Effector memory CD4-positive, alpha-beta T cell (primary cell): ENCODE data around the gene NIT1.

Experiments
- DNase-seq, 3 donors: peaks; one replicate each; pipeline ENCODE4 v3.0.0-alpha.2; 2020
- H3K27ac ChIP-seq: 2 replicates; pipeline ENCODE4 v1.7.0; 2013; ENCODE audit warnings: mild to moderate bottlenecking, low read length, moderate library complexity; ENCODE audit not compliant: insufficient read depth, poor library complexity, severe bottlenecking
- H3K27me3 ChIP-seq: replicated peaks from 2 replicates; pipeline ENCODE4 v1.7.0; 2013; ENCODE audit warnings: mild to moderate bottlenecking, low read length; ENCODE audit not compliant: insufficient read depth, control insufficient read depth, poor library complexity, severe bottlenecking
- H3K36me3 ChIP-seq: 2 replicates; pipeline ENCODE4 v1.7.0; 2013; ENCODE audit warnings: mild to moderate bottlenecking, low read length, moderate library complexity; ENCODE audit not compliant: control insufficient read depth, insufficient read depth
- H3K4me1 ChIP-seq: 2 replicates; pipeline ENCODE4 v1.7.0; 2013; ENCODE audit warnings: low read length, mild to moderate bottlenecking; ENCODE audit not compliant: control insufficient read depth, insufficient read depth, poor library complexity, severe bottlenecking
- H3K4me3 ChIP-seq: 2 replicates; pipeline ENCODE4 v1.7.0; 2013; ENCODE audit warnings: low read length, low read depth, mild to moderate bottlenecking; ENCODE audit not compliant: insufficient read depth, poor library complexity, severe bottlenecking
- H3K9me3 ChIP-seq: 2 replicates; pipeline ENCODE4 v1.7.0; 2013; ENCODE audit warnings: mild to moderate bottlenecking, low read length, moderate library complexity; ENCODE audit not compliant: control insufficient read depth

Gene NIT1

GRCh38 chr1:161145832-161146231, 27.9 kb downstream of the NIT1 start:
- H3K4me3 ChIP-seq, result no peak overlapping the region
- no peak for DNase-seq
- H3K27me3 ChIP-seq, result no peaks in the 10 kb centered on the region
- no peak overlapping the region for H3K27ac ChIP-seq
- no peaks in the 10 kb centered on the region for H3K4me1 ChIP-seq
- no peaks in the 10 kb centered on the region for H3K36me3 ChIP-seq
- no peaks in the 10 kb centered on the region for H3K9me3 ChIP-seq

DNA sequence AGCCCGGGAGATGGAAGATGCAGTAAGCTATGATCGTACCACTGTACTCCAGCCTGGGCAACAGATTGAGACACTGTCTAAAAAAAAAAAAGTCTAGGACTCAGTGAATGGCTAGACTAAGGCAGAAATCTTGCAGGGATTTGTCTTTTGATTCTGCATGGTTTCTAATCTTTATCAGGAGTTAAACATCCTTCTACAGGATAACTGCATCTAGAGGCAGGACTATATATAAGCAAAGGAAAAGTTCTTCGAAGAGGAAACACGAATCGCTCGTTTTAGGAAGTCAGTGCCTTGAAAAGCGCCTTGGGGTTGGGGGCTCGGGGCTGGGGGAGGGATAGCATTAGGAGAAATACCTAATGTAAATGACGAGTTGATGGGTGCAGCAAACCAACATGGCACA, 35.3 kb downstream of the NIT1 start:
- Histone ChIP-seq H3K9me3 (no peaks in the 10 kb centered on the region), H3K36me3 (peaks cover 3% of the 10 kb centered on the region), H3K4me1 (peaks cover 4% of the 10 kb centered on the region), H3K4me3 (peak overlapping the region; percentile 89), H3K27me3 (no peaks in the 10 kb centered on the region), H3K27ac (peak overlapping the region; percentile 97)
- DNase-seq, result no peak

- Histone ChIP-seq H3K27ac (peak within 1 kb of the TSS; percentile 97), H3K36me3 (peaks cover 3% of the 10 kb centered on the region), H3K9me3 (no peaks in the 10 kb centered on the region), H3K4me1 (peaks cover 4% of the 10 kb centered on the region), H3K27me3 (no peaks in the 10 kb centered on the region), H3K4me3 (peak within 1 kb of the TSS; percentile 89)
- peak; percentile 68 to 75 (median 74) for DNase-seq
These were observed 35.9 kb downstream of the NIT1 start, which contains the start of gene UFC1 for GRCh38 chr1:161153682-161154337. TSS of gene UFC1 (plus strand) at chr1:161153978. CDS start at chr1:161153998, 20 bp downstream.

DNA sequence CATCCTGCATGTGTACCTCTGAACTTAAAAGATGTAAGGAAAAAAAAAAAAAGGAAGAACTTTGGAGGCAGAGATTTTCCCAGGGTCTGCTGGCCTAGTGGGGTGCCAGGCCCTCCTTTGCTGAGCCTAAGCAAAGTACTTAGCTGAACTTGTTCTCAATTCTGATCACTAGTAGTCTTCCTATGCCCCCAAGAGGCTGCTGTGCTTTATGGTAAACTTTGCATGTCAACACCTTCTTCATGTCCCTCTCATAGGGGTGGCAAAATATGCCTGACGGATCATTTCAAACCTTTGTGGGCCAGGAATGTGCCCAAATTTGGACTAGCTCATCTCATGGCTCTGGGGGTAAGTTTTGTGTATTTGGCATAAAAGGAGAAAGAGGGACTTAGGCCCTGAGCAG, 40.0 kb downstream of the NIT1 start:
- DNase-seq, result no peak
- Histone ChIP-seq H3K27me3 (no peaks in the 10 kb centered on the region), H3K36me3 (peaks cover 3% of the 10 kb centered on the region), H3K27ac (no peak overlapping the region), H3K4me3 (no peak overlapping the region), H3K9me3 (no peaks in the 10 kb centered on the region), H3K4me1 (peaks cover 21% of the 10 kb centered on the region)

DNA sequence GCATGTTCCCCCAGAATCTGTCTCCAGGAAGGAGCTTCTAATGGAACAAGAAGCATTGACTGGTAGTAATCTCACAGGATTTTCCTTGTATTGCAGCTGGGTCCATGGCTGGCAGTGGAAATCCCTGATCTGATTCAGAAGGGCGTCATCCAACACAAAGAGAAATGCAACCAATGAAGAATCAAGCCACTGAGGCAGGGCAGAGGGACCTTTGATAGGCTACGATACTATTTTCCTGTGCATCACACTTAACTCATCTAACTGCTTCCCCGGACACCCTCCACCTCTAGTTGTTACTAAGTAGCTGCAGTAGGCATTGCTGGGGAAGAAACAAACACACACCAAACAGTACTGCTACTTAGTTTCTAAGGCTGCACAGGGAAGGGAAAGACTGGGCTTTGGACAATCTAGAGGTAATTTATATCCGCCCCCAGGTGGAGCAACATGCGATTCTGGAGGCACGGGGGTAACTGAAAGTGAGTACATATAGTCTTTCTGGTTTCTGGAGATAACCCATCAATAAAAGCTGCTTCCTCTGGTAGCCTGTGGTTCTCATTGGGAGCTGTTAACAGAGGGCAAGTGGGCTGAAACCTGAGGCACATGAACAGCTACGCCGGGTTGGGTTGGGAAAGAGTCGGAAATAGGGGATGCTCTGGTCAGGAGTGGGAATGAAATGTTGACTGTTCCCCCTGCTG, 40.6 kb downstream of the NIT1 start:
- Histone ChIP-seq H3K9me3 (no peaks in the 10 kb centered on the region), H3K27me3 (no peaks in the 10 kb centered on the region), H3K36me3 (peaks cover 3% of the 10 kb centered on the region), H3K4me1 (peaks cover 17% of the 10 kb centered on the region), H3K27ac (peak overlapping the region; percentile 86), H3K4me3 (peak overlapping the region; percentile 90)
- no peak for DNase-seq

GRCh38 chr1:161159087-161159912, 41.4 kb downstream of the NIT1 start, which contains the start of gene USP21:
TSS of gene USP21 (plus strand) at chr1:161159500. CDS start at chr1:161160641, 1,141 bp downstream.
- peaks cover 6% of the 10 kb centered on the region for H3K36me3 ChIP-seq
- peaks cover 17% of the 10 kb centered on the region for H3K4me1 ChIP-seq
- peak; percentile 83 to 88 (median 83) for DNase-seq
- no peaks in the 10 kb centered on the region for H3K27me3 ChIP-seq
- peak within 1 kb of the TSS; percentile 86 for H3K27ac ChIP-seq
- H3K4me3 ChIP-seq, result peak within 1 kb of the TSS; percentile 90
- H3K9me3 ChIP-seq, result no peaks in the 10 kb centered on the region

DNA sequence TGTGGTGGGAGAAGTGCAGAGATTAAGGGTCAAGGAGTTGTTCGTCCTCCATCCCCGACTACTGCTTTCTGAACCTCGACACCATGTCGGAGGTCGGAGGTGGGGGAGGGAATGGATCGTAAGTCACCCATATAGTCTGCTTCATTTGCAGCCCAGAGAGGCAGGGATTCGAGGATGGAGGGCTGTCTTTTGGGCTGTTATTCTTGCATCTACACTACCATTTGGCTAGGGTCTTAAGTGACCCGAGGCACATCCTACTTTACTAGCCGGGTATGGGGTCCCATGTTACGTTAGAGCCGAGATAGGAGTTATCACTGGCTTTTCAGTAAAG, 42.0 kb downstream of the NIT1 start:
- no peaks in the 10 kb centered on the region for H3K9me3 ChIP-seq
- peak overlapping the region; percentile 86 for H3K27ac ChIP-seq
- no peak for DNase-seq
- H3K4me3 ChIP-seq, result peak overlapping the region; percentile 90
- peaks cover 18% of the 10 kb centered on the region for H3K4me1 ChIP-seq
- no peaks in the 10 kb centered on the region for H3K27me3 ChIP-seq
- peaks cover 12% of the 10 kb centered on the region for H3K36me3 ChIP-seq

- DNase-seq, result no peak
- H3K4me3 ChIP-seq, result peak overlapping the region; percentile 90
- no peaks in the 10 kb centered on the region for H3K9me3 ChIP-seq
- H3K27me3 ChIP-seq, result no peaks in the 10 kb centered on the region
- H3K27ac ChIP-seq, result no peak overlapping the region
- peaks cover 12% of the 10 kb centered on the region for H3K36me3 ChIP-seq
- peaks cover 26% of the 10 kb centered on the region for H3K4me1 ChIP-seq
These were observed 42.8 kb downstream of the NIT1 start for GRCh38 chr1:161160671-161161145.

GRCh38 chr1:161161652-161162051, 43.7 kb downstream of the NIT1 start:
- peaks cover 12% of the 10 kb centered on the region for H3K36me3 ChIP-seq

More at GRCh38 chr1:161161652-161162051, 43.7 kb downstream of the NIT1 start:
- Histone ChIP-seq H3K4me1 (peaks cover 30% of the 10 kb centered on the region), H3K27ac (no peak overlapping the region), H3K27me3 (no peaks in the 10 kb centered on the region), H3K4me3 (no peak overlapping the region), H3K9me3 (no peaks in the 10 kb centered on the region)
- DNase-seq, result no peak
